GM23248 (cell line): ENCODE measurements around the gene ZBTB45. TPM values are rescaled to one million over a fixed set of nuclear protein-coding genes. Genes with fewer than 3 reads are reported as not detected.

Source experiments
- DNase-seq: peaks from one replicate; pipeline ENCODE4 v3.0.0-alpha.2; 2015
- H2AFZ ChIP-seq: fragments of 200-600 bp; sonication (generic); 2 replicates; pipeline ENCODE4 v1.6.1; 2016; ENCODE audit warnings: antibody characterized with exemption
- H3F3A ChIP-seq: fragments of 200-600 bp; sonication (generic); 2 replicates; pipeline ENCODE4 v1.6.1; 2016; ENCODE audit warnings: mild to moderate bottlenecking, antibody characterized with exemption, mixed run types; ENCODE audit not compliant: insufficient read depth
- H3K27ac ChIP-seq: fragments of 200-600 bp; sonication (generic); 2 replicates; pipeline ENCODE4 v1.5.1; 2016; ENCODE audit warnings: mild to moderate bottlenecking
- H3K27me3 ChIP-seq: fragments of 200-600 bp; sonication (generic); replicated peaks from 2 replicates; pipeline ENCODE4 v1.6.1; 2016; ENCODE audit warnings: mild to moderate bottlenecking; ENCODE audit not compliant: insufficient read depth
- H3K36me3 ChIP-seq: fragments of 200-600 bp; sonication (generic); 2 replicates; pipeline ENCODE4 v1.6.1; 2016; ENCODE audit warnings: low read depth, mild to moderate bottlenecking
- H3K4me1 ChIP-seq: fragments of 200-600 bp; sonication (generic); 2 replicates; pipeline ENCODE4 v1.6.1; 2016; ENCODE audit warnings: mild to moderate bottlenecking; ENCODE audit not compliant: insufficient read depth
- H3K4me2 ChIP-seq: fragments of 200-600 bp; sonication (generic); one replicate; pipeline ENCODE4 v1.6.1; 2016; ENCODE audit warnings: mild to moderate bottlenecking; ENCODE audit not compliant: unreplicated experiment
- H3K4me3 ChIP-seq: fragments of 200-600 bp; sonication (generic); 2 replicates; pipeline ENCODE4 v1.5.1; 2016; ENCODE audit warnings: mild to moderate bottlenecking
- H3K79me2 ChIP-seq: fragments of 200-600 bp; sonication (generic); 2 replicates; pipeline ENCODE4 v1.6.1; 2016; ENCODE audit warnings: mild to moderate bottlenecking; ENCODE audit not compliant: insufficient read depth
- H3K9ac ChIP-seq: fragments of 200-600 bp; sonication (generic); 2 replicates; pipeline ENCODE4 v1.6.1; 2016; ENCODE audit warnings: mild to moderate bottlenecking
- H3K9me2 ChIP-seq: fragments of 200-600 bp; sonication (generic); 2 replicates; pipeline ENCODE4 v1.6.1; 2016; ENCODE audit warnings: mixed run types, mild to moderate bottlenecking, moderate library complexity; ENCODE audit not compliant: insufficient read depth
- H3K9me3 ChIP-seq: fragments of 200-600 bp; sonication (generic); one replicate; pipeline ENCODE4 v1.6.1; 2017; ENCODE audit warnings: low read depth
- H4K20me1 ChIP-seq: fragments of 200-600 bp; sonication (generic); 2 replicates; pipeline ENCODE4 v1.6.0; 2016; ENCODE audit not compliant: insufficient read depth
- EZH2 ChIP-seq: fragments of 200-600 bp; sonication (generic); IDR thresholded peaks from 2 replicates; pipeline ENCODE4 v1.6.1; 2018; ENCODE audit warnings: antibody characterized with exemption, mild to moderate bottlenecking; ENCODE audit not compliant: insufficient read depth, poor library complexity, severe bottlenecking
- EZH2phosphoT487 ChIP-seq: fragments of 200-600 bp; sonication (generic); IDR thresholded peaks from 2 replicates; pipeline ENCODE4 v1.6.1; 2018; ENCODE audit warnings: antibody characterized with exemption, moderate library complexity, mild to moderate bottlenecking, low read depth; ENCODE audit not compliant: insufficient read depth
- WGBS, 2 experiments: methylation state at CpG; one replicate each; pipeline ENCODE4 v1.1.6; 2015 to 2017; ENCODE audit warnings: low lambda C conversion rate in 2 of 2, low coverage in 1 of 2; ENCODE audit errors: missing lambda C conversion rate in 2 of 2; 5-methylcytosine and 5-hydroxymethylcytosine counted together
- in situ Hi-C: fragments of 300-500 bp; cut with MboI; formaldehyde crosslinking; loops from 2 replicates; pipeline ENCODE4 v1.15.0; 2020
- polyA plus RNA-seq: library from polyadenylated mRNA; unstranded; fragments of >200 nt; fragmentation: Nextera tagmentation; extraction: Ambion mirVana; gene quantifications from 2 replicates; pipeline ENCODE4 v1.2.1, GENCODE V29; 2016
- total RNA-seq: library from RNA; depleted of rRNA; stranded (reverse); fragments of >200 nt; shearing (Covaris generic); gene quantifications from 2 replicates; pipeline ENCODE4 v1.2.3, GENCODE V29; 2014

ZBTB45 gene
- total and polyA plus RNA-seq, 2 experiments from 2014 or later: 9.0 to 16.0 TPM

DNA sequence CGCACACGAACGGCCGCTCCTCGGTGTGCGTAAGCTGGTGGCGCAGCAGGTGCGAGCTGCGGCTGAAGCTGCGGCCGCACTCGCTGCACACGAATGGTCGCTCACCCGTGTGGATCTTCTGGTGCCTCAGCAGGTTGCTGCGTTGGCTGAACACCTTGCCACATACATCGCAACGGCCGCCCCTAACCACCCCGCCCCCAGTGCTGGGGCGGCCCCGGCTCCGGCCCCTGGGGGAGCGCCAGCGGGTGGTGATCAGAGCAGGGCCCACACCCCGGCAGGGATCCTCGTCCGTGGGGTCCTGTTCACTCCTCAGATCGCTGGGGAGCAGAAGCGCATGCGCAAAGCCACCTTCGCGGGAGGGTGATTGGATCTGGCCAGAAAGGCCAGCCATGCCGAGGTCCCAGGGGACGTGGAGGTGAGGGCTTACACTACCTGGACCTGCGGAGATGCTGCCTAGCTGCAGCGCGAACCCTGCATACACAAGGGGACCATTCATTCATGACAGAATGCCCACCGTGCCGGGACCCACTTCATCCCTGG is 43.5 kb upstream of the ZBTB45 start:
- TF ChIP-seq EZH2 (no peak), EZH2phosphoT487 (no peak)
- peak overlapping the region; percentile 75 for H3K4me2 ChIP-seq
- H3K27ac ChIP-seq: no peak overlapping the region
- H4K20me1 ChIP-seq: no peaks in the 10 kb centered on the region
- H2AFZ ChIP-seq: no peak overlapping the region
- H3F3A ChIP-seq: peaks cover 34% of the 10 kb centered on the region
- DNase-seq: peak; percentile 33
- in situ Hi-C loops: no loop called here
- H3K9me3 ChIP-seq: no peaks in the 10 kb centered on the region
- H3K9me2 ChIP-seq: no peaks in the 10 kb centered on the region
- peak overlapping the region; percentile 61 for H3K4me3 ChIP-seq
- 3 to 6% methylated on average over 24 to 35 of the region's 40 CpGs for WGBS, 2 experiments
- peaks cover under 1% of the 10 kb centered on the region; the same call in 1 of the 2 replicates for H3K79me2 ChIP-seq
- no peaks in the 10 kb centered on the region for H3K27me3 ChIP-seq
- H3K9ac ChIP-seq: peak overlapping the region; percentile 65; the same call in 1 of the 2 replicates
- H3K36me3 ChIP-seq: no peaks in the 10 kb centered on the region; the same call in 1 of the 2 replicates
- H3K4me1 ChIP-seq: peaks cover 18% of the 10 kb centered on the region

DNA sequence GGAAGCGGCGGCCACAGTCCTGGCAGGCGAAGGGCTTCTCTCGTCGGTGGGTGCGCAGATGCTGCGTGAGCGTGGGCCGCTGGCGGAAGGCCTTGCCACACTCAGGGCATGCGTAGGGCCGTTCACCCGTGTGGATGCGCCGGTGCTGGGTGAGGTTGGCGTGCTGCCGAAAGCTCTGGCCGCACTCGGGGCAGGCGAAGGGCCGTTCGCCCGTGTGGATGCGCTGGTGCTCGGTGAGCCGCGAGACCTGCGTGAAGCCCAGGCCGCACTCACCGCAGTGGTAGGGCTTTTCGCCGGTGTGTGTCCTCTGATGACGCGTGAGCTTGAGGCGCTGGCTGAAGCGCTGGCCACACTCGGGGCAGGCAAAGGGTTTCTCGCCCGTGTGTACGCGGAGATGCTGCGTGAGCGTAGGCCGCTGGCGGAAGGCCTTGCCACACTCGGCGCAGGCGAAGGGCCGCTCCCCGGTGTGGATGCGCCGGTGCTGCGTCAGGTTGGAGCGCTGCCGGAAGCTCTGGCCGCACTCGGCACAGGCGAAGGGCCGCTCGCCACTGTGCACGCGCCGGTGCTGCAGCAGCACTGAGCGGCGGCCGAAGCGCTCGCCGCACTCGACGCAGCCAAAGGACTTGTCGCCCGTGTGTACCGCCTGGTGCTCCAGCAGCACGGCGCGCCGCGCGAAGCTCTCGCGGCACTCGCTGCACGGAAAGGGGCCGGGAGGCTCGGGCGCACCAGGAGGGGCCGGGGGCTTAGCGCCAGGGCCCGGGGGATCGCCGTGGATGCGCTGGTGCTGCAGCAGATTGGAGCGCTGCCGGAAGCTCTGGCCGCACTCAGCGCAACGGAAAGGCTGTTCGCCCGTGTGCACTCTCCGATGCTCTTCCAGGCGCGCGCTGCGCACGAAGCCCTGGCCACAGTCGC is 42.8 kb upstream of the ZBTB45 start:
- TF ChIP-seq EZH2 (no peak), EZH2phosphoT487 (no peak)
- Histone ChIP-seq H3K9me3 (no peaks in the 10 kb centered on the region), H3K36me3 (no peaks in the 10 kb centered on the region; the same call in 1 of the 2 replicates), H3K4me2 (peak overlapping the region; percentile 75), H3K9me2 (no peaks in the 10 kb centered on the region), H3K4me1 (peaks cover 18% of the 10 kb centered on the region), H3K27ac (0 out of 2 replicates have a peak overlapping the region, but pooled peaks have one; percentile 2), H3K9ac (peak overlapping the region; percentile 65), H3K27me3 (no peaks in the 10 kb centered on the region), H3F3A (peaks cover 34% of the 10 kb centered on the region), H3K4me3 (peak overlapping the region; percentile 61), H2AFZ (peak overlapping the region; percentile 43; the same call in 1 of the 2 replicates), H4K20me1 (no peaks in the 10 kb centered on the region), H3K79me2 (peaks cover 7% of the 10 kb centered on the region)
- in situ Hi-C loops: no loop called here
- 3 to 6% methylated on average over 61 to 73 of the region's 107 CpGs for WGBS, 2 experiments
- peak; percentile 74 for DNase-seq

DNA sequence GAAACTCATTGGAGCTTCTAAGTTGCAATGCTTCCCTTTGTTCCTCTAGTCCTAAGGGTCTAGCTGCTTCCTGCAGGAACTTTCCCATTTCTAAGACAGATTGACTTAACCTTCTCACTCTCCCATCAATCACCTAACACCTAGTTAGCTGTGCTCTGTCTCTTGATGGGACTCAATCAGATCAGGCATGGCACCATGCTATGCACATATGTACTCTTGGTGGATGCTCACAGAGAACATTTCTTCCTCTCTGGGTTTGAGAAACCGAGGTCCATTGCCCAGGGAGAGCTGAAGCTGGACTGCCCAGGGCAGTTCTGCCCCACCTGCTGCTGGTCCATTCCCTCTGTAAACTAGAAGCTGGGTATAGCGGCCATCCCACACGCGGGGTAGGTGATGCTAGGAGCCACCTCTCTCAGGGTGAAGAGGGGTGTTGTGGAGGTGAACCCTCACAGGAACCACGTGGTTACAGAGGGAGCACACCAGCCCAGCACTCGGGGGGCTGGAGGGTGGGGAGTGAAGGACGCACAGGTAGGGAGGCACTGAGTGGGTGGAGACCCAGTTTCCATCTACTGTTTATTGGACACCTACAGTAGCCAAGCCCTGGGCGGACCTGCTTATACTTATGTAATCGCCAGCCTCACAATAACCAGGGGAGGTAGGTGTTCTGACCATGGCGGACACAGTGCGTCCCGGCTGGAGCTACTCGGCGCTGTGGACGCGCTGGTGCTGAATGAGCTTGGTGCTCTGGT is 41.9 kb upstream of the ZBTB45 start:
- H3K4me3 ChIP-seq: peak overlapping the region; percentile 61; the same call in 1 of the 2 replicates
- H3K9me2 ChIP-seq: no peaks in the 10 kb centered on the region
- H3K27ac ChIP-seq: no peak overlapping the region
- in situ Hi-C loops: no loop called here
- DNase-seq: no peak
- 28 to 30% methylated on average over 15 to 16 of the region's 16 CpGs for WGBS, 2 experiments
- TF ChIP-seq EZH2phosphoT487 (no peak), EZH2 (no peak)
- no peak overlapping the region for H2AFZ ChIP-seq
- peaks cover 16% of the 10 kb centered on the region for H3K79me2 ChIP-seq
- H4K20me1 ChIP-seq: no peaks in the 10 kb centered on the region
- H3K27me3 ChIP-seq: no peaks in the 10 kb centered on the region
- H3K4me1 ChIP-seq: peaks cover 18% of the 10 kb centered on the region
- peak overlapping the region; percentile 75 for H3K4me2 ChIP-seq
- peaks cover 34% of the 10 kb centered on the region for H3F3A ChIP-seq
- H3K9ac ChIP-seq: peak overlapping the region; percentile 65
- H3K9me3 ChIP-seq: no peaks in the 10 kb centered on the region
- H3K36me3 ChIP-seq: no peaks in the 10 kb centered on the region; the same call in 1 of the 2 replicates

DNA sequence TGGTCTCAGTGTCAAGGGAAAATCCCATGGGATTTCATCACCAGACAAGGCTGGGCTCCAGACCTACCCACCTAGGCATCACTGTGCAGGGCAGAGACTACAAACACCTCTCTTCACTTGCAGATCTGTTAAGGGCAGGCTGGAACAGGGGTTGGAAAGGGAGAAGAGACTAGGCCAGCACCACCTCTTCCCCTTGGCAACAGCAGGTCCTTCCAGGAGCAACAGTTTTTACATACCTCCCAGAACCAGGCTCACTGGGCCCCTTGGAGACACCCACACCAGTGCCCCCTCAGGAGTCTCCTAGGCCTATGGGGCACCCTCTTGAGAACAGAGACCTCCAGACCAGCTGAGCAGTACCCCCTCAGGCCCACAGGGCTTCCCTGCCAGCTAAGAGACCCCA is 41.3 kb upstream of the ZBTB45 start:
- no peak overlapping the region for H3K4me2 ChIP-seq
- H3K27ac ChIP-seq: no peak overlapping the region
- peaks cover 22% of the 10 kb centered on the region for H3K79me2 ChIP-seq
- no peak overlapping the region for H2AFZ ChIP-seq
- DNase-seq: no peak
- H3K9ac ChIP-seq: no peak overlapping the region
- H3F3A ChIP-seq: peaks cover 34% of the 10 kb centered on the region
- H4K20me1 ChIP-seq: no peaks in the 10 kb centered on the region
- H3K4me1 ChIP-seq: peaks cover 21% of the 10 kb centered on the region
- H3K27me3 ChIP-seq: no peaks in the 10 kb centered on the region
- H3K4me3 ChIP-seq: no peak overlapping the region
- H3K36me3 ChIP-seq: peaks cover 3% of the 10 kb centered on the region; the same call in 1 of the 2 replicates
- no peak for TF ChIP-seq EZH2
- no peak for TF ChIP-seq EZH2phosphoT487
- in situ Hi-C loops: no loop called here
- H3K9me3 ChIP-seq: no peaks in the 10 kb centered on the region
- H3K9me2 ChIP-seq: no peaks in the 10 kb centered on the region
